Fibroblast of villous mesenchyme (primary cell): Measurements from ENCODE around the gene AFMID. TPM values are rescaled to one million over a fixed set of nuclear protein-coding genes. Genes with fewer than 3 reads are reported as not detected.

Source experiments
- DNase-seq: peaks from one replicate; pipeline ENCODE4 v3.0.0-alpha.2; 2010; ENCODE audit warnings: low read depth
- H3K4me3 ChIP-seq: 2 replicates; pipeline ENCODE4 v1.5.1; 2011; ENCODE audit warnings: low read depth, mild to moderate bottlenecking, low read length
- total RNA-seq: library from RNA; depleted of rRNA; stranded (reverse); fragments of >200 nt; gene quantifications from 2 replicates; pipeline ENCODE4 v1.2.3, GENCODE V29; 2012
- TF ChIP-seq, protein P1 (sequence below): IDR thresholded peaks from 2 replicates; pipeline ENCODE4 v1.5.1; 2012; ENCODE audit warnings: low read depth, mild to moderate bottlenecking, low read length; ENCODE audit not compliant: insufficient read depth

The AFMID gene
- total RNA-seq, 1 donor, result 21.6 TPM

DNA sequence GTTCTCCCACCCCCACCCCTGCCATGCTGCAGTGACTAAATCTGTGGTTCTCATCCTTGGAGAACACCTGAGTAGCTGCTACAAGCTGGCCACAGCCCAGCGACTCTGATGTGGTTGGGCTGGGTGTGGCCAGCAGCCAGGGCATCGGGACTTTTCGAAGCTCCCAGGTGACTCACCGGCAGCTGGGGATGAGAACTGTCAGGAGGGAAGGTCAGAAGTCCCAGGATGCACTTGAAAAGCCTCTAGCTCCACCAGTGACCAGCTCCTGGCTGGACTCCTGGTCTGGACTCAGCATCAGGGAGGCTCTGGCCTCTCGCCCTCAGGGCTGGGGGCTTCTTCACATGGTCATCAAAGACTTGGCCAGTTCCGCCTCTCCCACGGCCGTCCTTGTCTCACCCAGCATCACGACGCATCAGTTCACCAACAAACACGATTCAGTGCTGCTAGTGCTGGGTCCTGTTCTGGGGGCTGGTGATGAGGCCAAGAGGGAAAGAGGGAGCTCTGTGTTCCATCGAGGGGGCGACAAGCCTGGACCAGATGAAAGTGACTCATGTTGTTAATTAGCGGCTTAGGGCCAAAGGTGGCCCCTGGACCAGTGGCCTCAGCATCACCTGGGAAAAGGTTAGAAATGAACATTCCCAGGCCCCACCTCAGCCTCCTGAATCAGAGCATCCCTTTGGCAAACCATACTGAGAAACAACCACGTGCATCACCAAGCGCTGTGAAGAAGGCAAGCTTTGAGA lies 44.9 kb upstream of the AFMID start:
- peak; percentile 42 for DNase-seq
- TF ChIP-seq, protein P1, sequence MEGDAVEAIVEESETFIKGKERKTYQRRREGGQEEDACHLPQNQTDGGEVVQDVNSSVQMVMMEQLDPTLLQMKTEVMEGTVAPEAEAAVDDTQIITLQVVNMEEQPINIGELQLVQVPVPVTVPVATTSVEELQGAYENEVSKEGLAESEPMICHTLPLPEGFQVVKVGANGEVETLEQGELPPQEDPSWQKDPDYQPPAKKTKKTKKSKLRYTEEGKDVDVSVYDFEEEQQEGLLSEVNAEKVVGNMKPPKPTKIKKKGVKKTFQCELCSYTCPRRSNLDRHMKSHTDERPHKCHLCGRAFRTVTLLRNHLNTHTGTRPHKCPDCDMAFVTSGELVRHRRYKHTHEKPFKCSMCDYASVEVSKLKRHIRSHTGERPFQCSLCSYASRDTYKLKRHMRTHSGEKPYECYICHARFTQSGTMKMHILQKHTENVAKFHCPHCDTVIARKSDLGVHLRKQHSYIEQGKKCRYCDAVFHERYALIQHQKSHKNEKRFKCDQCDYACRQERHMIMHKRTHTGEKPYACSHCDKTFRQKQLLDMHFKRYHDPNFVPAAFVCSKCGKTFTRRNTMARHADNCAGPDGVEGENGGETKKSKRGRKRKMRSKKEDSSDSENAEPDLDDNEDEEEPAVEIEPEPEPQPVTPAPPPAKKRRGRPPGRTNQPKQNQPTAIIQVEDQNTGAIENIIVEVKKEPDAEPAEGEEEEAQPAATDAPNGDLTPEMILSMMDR, result no peak
- no peak overlapping the region for H3K4me3 ChIP-seq

DNA sequence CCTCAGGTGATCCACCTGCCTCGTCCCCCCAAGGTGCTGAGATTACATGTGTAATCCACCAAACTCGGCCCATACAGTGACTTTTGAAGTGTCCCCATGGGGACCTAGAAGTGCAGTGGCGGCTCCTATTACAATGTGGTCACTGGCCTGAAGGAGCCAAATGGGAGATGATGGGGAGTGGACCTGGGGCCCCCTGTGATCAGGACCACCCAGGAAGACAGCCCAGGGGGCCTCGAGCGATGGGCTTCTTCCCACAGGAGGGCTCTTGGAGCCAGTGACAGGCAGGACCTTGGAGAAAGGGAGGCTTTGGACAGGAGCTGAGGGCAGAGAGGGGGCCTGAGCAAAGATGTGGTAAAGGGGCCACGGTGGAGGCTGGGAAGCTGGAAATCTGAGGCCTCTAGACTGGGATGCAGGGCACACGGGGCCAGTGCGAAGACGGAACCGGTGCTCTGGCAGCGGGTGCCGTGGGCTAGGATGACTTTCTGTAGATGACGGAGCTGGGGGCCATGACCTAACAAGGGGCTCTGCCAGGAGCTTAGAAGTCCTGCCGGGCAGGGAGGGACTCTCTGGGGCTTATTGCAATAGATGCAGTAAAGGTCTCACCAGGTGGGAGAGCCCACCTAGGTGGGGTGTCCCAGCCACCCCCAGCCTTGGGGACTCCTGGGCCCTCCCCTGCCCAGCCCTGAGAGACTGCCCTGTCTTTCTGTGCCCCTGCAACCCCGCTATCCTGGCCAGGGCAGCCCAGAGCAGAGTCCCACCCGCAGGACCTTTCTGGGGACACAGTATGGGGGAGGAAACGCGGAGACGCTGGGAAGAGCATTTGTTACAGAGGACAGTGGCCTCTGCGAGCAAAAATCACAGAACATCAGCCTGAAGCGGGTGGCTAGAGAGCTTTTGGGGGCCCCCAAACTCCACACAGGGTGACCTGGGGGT lies 43.7 kb upstream of the AFMID start:
- H3K4me3 ChIP-seq, result no peak overlapping the region
- DNase-seq, result no peak
- TF ChIP-seq, protein P1, result no peak

DNA sequence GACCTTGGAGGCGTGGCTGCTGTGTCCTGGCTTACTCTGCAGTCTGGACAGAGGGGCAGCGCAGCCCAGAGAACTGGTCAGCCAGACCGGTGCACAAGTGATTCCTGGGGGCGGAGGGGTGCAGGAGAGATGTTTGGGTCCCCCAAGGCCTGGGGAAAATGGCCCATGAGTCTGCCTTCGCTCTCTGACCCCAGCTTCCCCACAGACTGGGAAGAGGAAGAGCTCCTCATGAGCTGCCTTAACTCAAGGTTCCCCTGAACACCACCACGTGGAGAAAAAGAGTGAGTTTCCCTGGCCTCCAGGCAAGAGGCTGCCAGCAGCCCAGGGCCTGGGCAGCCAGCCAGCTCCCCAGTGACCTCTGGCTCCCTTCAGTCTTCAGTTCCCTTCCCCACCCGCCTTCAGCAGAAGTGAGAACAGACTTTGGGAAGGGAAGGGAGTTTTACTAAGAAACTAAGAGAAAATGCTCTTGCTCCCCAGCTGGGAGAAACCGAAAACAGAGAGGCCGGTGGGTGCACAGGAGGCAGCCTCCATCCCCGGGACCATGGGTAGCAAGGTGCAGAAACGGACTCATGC lies 42.9 kb upstream of the AFMID start:
- H3K4me3 ChIP-seq, result no peak overlapping the region
- TF ChIP-seq, protein P1, result peak; percentile 6
- DNase-seq, result peak; percentile 90

DNA sequence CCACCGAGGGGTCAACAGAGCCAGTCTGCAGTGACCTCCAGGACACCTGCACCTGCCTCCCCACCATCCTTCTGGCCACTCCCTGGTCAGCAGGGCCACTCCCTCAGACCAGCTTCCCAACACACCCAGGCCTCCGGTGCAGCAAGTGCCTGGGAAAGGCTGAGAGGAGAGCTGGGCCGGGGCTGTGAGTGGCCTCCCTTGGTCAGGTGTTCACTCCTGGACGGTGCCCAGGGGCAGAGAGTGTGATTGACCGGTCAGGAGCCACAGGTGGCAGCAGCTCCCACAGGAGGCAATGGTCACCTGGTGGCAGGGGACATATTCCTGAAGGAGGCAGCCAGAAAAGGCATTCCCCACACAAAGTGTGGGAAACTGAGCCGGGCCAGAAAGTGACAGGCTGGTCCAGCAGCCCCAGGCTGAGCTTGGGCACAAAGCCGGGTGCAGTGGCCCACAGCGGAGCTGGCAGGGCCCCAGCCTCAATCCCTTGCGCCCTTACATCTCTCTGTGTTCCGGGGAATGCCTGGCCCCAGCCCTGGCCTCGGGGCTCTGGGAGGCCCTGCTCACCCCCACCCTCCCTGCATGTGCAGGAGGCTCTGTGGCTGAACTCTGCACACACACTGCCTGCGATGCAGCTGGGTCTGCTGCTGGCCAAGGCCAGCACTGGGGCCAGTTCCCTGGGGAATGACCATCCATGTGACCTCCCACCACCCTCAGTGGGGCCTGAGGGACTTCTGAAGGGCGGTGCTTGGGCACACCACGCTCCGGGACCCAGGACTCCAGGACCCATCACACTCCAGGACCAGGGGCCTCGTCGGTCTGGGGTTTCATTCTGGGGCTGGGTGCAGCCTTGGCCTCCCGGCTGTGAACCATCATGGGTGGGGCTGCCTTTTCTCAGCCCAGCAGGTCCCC lies 42.2 kb upstream of the AFMID start:
- TF ChIP-seq, protein P1, result no peak
- peak; percentile 52 for DNase-seq

DNA sequence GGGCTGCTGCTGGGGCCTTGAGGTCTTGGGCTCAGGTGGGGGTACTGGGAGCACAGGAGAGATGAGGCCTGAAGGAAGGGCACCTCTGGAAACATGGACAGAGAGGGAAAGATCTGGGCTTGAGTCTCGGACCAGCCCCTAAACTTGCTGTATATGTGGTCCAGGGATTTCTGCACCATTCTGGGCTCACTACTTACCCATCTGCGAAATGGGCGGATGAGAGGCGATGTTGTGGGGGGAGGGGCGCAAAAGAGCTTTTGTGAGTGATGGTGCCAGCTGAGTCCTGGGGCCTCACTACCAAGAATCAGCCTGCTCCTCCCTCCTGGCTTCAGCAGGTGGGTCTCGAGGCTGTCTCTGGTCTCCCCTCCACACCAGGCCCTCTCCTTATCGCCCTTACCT lies 40.7 kb upstream of the AFMID start:
- TF ChIP-seq, protein P1, result no peak
- DNase-seq, result no peak
- H3K4me3 ChIP-seq, result no peak overlapping the region

More for the DNA sequence above, 42.2 kb upstream of the AFMID start:
- no peak overlapping the region for H3K4me3 ChIP-seq

DNA sequence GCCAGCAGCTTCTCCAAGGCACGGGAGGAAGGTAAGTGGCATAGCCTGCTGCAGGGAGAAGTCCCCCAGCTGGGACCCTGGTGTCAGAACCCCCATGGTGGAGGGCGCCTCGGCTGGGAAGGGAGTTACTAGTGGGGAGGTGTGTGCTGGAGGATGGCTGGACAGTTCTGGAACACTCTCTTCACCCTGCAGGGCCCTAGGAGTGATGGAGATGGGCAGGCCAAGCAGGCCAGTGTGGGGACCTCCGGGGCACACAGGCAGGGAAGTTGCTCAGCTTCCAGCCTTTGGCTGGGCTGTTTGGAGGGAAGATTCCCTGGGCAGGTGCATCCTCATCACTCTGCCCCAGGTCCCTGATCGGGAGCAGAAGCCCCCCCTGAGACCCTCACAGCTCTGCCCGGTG lies 40.3 kb upstream of the AFMID start:
- TF ChIP-seq, protein P1, result no peak
- H3K4me3 ChIP-seq, result no peak overlapping the region
- no peak for DNase-seq
